Measurements from ENCODE around the gene RDH11.

DNA sequence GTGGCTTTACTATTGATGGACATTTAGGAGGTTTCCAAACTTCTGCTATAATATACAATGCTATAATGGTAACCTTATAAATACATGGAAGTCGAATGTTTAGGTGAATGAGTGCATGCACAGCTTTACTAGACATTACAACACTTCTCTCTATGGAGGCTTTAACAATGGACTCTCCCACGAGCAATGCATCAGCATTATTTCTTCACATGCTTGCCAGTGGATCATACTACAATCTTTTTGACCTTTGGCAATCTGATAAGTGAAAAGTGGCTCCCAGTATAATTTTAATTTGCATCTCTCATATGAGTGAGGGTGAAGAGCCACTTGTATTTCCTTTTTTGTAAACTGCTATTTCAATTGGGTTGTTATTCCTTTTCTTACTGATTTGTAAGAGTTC, 24.3 kb upstream of the RDH11 start:
- TF ChIP-seq, protein P1, sequence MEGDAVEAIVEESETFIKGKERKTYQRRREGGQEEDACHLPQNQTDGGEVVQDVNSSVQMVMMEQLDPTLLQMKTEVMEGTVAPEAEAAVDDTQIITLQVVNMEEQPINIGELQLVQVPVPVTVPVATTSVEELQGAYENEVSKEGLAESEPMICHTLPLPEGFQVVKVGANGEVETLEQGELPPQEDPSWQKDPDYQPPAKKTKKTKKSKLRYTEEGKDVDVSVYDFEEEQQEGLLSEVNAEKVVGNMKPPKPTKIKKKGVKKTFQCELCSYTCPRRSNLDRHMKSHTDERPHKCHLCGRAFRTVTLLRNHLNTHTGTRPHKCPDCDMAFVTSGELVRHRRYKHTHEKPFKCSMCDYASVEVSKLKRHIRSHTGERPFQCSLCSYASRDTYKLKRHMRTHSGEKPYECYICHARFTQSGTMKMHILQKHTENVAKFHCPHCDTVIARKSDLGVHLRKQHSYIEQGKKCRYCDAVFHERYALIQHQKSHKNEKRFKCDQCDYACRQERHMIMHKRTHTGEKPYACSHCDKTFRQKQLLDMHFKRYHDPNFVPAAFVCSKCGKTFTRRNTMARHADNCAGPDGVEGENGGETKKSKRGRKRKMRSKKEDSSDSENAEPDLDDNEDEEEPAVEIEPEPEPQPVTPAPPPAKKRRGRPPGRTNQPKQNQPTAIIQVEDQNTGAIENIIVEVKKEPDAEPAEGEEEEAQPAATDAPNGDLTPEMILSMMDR (IDR thresholded peaks at IDR 0.05): no peak
- TF ChIP-seq, protein P2, sequence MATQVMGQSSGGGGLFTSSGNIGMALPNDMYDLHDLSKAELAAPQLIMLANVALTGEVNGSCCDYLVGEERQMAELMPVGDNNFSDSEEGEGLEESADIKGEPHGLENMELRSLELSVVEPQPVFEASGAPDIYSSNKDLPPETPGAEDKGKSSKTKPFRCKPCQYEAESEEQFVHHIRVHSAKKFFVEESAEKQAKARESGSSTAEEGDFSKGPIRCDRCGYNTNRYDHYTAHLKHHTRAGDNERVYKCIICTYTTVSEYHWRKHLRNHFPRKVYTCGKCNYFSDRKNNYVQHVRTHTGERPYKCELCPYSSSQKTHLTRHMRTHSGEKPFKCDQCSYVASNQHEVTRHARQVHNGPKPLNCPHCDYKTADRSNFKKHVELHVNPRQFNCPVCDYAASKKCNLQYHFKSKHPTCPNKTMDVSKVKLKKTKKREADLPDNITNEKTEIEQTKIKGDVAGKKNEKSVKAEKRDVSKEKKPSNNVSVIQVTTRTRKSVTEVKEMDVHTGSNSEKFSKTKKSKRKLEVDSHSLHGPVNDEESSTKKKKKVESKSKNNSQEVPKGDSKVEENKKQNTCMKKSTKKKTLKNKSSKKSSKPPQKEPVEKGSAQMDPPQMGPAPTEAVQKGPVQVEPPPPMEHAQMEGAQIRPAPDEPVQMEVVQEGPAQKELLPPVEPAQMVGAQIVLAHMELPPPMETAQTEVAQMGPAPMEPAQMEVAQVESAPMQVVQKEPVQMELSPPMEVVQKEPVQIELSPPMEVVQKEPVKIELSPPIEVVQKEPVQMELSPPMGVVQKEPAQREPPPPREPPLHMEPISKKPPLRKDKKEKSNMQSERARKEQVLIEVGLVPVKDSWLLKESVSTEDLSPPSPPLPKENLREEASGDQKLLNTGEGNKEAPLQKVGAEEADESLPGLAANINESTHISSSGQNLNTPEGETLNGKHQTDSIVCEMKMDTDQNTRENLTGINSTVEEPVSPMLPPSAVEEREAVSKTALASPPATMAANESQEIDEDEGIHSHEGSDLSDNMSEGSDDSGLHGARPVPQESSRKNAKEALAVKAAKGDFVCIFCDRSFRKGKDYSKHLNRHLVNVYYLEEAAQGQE (IDR thresholded peaks at IDR 0.05; ENCODE audit: insufficient read depth in 1 of 2, low read depth in 2 of 2, low read length in 1 of 2): no peak
- TF ChIP-seq POLR2AphosphoS5 (IDR thresholded peaks at IDR 0.05; ENCODE audit: low read depth, low read length) (no peak), TCF7L2 (IDR thresholded peaks at IDR 0.05; ENCODE audit: low read depth, low read length) (no peak), SIN3A (IDR thresholded peaks at IDR 0.05; ENCODE audit: borderline replicate concordance, insufficient read depth, low read depth, low read length) (no peak)
